Esophagus mucosa (tissue), 1 donor: Measurements from ENCODE around the gene LZTS2. TPM values are rescaled to one million over a fixed set of nuclear protein-coding genes. Genes with fewer than 3 reads are reported as not detected.

Experiments
- ATAC-seq: fragments of 200-7000 bp; cut with Tn5 transposase; one replicate; pipeline ENCODE4 v1.9.1; 2020
- total RNA-seq: library from RNA; stranded (reverse); gene quantifications from one replicate; pipeline ENCODE4 v1.2.4, GENCODE V29; 2023
- donor health status: DM: yes; HTN: yes; CAD: no.

LZTS2 gene
- total RNA-seq, 1 donor from 2014 or later = 23.0 TPM

DNA sequence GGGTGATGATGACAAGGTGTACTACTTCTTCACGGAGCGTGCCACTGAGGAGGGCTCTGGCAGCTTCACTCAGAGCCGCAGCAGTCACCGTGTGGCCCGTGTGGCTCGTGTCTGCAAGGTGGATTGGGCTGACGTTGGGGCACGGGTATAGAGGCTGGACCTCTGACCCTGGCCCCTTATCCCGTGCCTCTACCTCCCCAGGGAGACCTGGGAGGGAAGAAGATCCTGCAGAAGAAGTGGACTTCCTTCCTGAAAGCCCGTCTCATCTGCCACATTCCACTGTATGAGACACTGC, 20.8 kb upstream of the LZTS2 start:
- no peak for ATAC-seq

DNA sequence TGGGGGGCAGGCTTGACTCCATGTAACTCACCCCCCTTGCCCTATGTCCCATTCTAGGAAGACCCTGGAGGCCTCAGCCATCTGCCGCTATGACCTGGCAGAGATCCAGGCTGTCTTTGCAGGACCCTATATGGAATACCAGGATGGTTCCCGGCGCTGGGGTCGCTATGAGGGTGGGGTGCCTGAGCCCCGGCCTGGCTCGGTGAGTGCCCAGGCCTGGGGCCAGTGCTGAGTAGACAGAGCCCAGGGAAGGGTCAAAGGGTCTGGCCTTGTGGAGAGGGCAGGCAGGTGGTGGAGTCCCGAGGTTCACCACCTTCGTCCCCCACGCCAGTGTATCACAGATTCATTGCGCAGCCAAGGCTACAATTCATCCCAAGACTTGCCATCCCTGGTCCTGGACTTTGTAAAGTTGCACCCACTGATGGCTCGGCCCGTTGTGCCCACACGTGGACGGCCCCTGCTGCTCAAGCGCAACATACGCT, 19.8 kb upstream of the LZTS2 start:
- no peak for ATAC-seq

- no peak for ATAC-seq
These were observed 19.3 kb upstream of the LZTS2 start for GRCh38 chr10:100980311-100980710.

DNA sequence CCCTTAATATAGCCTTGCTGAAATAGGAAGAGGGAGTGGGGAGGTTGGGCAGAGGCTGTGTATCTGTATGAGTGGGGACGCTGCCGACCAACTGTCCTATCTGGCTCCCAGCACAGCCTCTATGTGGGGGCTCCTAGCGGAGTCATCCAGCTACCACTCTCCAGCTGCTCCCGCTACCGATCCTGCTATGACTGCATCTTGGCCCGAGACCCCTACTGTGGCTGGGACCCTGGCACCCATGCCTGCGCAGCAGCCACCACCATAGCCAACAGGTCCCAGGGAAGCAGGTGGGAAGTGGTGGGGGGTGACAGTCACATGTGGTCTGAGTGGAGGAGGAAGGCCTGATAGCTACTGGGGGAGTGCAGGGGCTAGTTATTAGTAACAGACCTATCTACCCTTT, 18.9 kb upstream of the LZTS2 start:
- ATAC-seq = no peak

DNA sequence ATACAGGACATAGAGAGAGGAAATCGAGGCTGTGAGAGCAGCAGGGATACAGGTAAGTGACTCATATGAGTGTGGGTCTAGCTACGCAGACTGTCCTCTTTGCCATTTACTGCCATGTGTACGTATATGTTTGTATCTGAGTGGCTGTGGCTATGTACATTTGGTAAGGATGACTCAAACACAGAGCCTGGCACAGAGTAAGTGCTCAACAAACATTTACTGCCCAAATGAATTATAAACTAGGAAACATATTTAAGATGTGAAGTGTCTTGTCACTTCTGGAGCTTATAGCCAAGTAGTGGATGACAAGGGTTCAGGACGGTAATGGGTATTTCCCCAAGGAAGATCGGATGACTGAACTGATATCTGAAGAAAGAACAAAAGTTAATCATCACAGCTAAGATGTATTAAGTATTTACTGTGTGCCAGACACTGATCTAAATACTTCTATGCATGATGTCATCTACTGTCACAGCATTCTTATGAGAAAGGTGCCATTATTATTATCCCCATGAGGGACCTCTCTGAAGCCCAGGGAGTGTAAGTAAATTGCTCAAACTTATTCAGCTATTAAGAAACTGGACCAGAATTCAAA, 18.3 kb upstream of the LZTS2 start:
- no peak for ATAC-seq

DNA sequence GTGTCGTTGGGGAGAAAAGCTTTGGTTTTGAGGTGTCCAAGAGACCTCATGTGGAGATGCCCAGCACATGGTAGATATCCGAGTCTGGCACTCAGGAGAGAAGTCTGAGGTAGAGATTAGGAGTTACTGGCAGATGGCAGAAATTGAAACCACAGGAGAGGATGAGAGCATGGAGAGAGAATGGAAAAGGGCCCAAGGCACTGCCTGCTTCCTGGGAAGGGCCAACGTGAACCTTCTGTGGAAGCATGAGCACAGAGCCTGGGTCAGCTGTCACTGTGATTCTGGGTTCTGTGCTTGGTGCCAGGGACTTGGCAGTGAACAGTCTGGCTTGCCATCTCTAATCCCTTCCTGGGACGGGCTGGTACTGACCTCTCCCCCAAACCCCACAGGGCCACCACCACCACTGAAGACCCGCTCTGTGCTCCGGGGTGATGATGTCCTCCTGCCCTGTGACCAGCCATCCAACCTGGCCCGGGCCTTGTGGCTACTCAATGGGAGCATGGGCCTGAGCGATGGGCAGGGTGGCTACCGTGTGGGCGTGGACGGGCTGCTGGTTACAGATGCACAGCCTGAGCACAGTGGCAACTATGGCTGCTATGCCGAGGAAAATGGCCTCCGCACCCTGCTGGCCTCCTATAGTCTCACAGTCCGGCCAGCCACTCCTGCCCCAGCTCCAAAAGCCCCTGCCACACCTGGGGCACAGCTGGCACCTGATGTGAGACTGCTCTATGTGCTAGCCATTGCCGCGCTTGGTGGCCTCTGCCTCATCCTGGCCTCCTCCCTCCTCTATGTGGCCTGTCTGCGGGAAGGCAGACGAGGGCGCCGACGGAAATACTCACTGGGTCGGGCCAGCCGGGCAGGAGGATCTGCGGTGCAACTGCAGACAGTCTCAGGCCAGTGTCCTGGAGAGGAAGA, 16.4 kb upstream of the LZTS2 start:
- ATAC-seq = no peak

DNA sequence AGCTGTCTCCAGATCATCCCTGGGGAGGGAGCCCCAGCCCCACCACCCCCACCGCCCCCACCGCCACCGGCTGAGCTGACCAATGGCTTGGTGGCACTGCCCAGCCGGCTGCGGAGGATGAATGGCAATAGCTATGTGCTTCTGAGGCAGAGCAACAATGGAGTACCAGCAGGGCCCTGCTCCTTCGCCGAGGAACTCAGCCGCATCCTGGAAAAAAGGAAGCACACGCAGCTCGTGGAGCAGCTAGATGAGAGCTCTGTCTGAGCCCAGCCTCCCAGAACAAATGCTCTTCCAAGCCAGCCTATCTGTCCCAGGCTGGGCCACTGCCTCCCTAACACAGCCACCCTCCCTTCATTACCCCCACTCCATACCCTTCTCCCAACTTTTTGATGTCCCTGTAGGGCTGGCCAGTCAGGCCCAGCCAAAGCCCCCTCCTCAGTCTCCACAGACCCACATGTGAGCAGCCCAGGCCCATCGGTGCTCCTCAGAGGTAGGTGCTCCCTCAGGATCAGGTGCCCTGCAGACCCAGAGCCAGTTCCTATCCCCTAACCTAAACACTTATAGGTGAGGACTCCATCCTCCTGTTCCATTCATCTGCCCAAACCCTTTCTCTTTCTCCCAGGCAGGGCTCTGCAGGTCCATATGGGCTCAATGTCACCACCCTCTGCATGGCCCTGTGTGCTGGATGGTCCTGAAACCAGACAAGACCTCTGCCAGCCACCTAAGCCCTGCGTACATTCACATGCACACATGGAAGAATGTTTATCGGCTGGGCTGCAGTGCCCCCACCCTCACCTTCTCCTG, 15.5 kb upstream of the LZTS2 start:
- ATAC-seq = no peak

- ATAC-seq = no peak
These were observed 14.9 kb upstream of the LZTS2 start for GRCh38 chr10:100984672-100985177.

GRCh38 chr10:100985336-100985735, 14.3 kb upstream of the LZTS2 start:
- no peak for ATAC-seq

DNA sequence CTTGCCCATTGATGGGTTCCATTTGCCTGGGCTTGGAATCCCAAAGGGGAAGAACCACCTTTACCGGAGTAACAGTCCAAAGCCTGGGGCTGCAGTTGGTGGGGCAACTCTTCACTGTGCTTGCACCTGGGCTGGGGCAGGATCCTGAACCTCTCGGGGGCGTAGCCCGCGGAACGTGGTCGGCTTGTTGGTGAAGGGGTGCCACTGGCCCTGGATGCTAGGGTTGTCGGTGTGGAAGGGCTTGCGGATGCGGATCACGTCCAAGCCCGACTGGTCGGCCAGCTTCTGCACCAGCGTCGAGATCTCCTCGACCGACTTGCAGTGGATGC, 13.0 kb upstream of the LZTS2 start:
- peak; percentile 5 for ATAC-seq

DNA sequence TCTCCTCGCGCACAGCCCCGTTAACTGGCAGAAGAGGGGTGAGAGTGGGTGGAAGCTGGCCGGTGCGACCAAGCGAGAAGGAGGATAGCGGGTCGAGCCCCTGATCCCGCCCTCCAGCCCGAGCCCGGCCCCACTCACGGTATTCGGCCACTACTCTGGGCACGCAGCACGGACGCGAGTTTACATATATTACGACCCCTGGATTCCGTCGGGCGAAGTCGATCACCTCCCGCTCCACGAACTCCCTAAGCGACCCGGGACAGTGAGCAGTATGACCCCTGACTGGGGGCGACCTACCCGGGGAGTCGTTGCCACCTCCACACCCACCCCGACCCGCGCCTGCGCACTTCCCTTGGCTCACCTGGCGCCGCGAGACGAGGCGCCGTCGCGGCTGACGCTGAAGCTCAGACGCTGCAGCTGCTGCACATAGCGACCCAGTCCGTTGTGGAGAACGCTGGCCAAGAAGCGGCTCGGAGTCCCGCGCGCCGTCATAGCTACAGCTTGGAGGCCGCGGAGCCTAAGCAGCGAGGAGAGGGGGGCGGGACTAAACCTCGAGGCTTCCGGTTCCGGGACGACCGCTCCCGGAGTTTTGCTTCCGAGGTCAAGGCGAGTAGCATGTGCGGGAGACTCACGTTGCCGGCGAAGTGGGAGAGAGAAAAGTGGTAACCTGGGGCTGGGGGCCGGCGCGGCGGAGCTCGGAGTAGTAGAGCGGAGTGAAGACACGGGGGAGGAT, 12.5 kb upstream of the LZTS2 start, which contains the start of the genes MRPL43 and TWNK:
MRPL43 (minus strand) TSS at position 546 of the 733 bp plus-strand sequence; CDS start at position 492, 54 bp downstream.
TWNK (plus strand) TSS at position 592 of the 733 bp plus-strand sequence. CDS start 668 bp downstream, outside the sequence.
- peak; percentile 84 for ATAC-seq

DNA sequence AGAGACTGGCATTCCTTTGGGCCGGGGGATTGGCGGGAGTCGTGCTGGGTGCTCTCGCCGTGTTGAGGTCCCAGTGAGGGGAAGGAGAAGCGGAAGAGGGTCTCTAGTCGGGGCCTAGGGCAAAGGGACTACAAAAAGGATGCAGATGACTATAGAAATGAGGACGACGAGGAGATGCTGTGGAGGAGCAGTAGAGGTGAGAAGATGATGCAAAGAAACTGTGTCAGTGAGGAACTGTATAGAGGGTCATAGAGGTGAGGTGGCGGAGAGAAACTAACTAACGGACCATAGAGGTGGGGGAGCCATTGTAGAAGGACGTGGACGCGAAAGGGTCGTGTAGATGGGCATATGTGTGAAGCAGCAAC, 11.9 kb upstream of the LZTS2 start:
- ATAC-seq = no peak

- no peak for ATAC-seq
These were observed 11.4 kb upstream of the LZTS2 start for GRCh38 chr10:100988166-100988565.

DNA sequence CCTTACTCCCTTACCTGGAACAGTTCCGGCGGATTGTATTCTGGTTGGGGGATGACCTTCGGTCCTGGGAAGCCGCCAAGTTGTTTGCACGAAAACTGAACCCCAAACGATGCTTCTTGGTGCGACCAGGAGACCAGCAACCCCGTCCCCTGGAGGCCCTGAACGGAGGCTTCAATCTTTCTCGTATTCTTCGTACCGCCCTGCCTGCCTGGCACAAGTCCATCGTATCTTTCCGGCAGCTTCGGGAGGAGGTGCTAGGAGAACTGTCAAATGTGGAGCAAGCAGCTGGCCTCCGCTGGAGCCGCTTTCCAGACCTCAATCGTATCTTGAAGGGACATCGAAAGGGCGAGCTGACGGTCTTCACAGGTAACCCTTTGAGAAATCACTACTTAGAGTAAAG, 10.5 kb upstream of the LZTS2 start:
- no peak for ATAC-seq

DNA sequence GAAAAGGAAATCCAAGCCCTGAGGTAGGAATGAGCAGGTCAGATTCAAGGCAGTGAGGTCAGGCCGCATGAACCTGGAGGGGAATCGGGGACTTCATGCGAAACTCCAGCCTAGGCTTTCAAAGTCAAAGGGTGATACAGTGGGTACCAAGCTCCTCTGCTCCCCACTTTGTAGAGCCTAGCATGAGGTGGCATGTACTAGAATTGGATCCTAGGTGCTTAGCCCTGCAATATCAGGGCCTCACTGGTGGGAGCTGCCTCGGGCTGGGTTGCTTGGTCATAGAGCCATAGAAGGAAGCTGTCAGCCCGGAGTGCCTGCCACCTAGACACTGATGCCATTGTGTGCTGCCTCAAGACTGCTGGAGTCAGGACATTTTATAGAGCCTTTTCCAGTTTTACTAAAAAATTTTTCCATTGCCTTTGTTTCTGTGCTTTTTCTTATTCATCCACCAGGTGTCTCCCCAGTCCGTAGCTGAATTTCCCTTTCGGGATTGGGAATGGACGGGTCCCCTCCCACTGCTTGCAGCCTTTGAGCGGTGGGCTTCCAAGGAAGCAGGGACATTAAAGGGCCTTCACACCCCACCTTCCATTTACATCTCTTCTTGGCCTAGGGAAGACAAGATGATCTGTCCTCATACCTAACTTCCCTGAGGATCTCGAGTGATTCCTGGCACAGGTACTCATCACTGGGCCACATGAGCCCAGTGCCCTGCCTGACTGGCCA, 5.5 kb upstream of the LZTS2 start:
- ATAC-seq = no peak

DNA sequence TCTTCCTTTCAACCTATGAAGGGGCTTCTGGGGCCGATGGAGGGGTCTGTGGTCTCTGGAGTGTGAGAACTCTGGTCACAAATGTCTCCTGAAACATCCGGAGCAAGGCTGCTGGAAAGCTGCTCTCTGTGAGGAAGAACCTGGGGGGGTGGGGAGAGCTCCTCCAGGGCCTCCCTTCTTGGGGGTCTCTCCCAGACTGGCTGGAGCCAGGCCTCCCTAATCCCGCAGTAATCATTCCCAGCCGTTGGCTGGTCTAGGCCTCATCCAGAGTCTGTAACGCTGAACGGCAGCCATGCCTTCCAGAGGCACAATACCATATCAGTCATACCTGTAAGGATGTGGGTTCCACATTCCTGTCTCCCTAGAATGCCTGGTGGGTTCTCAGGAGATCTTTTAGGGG, 4.4 kb upstream of the LZTS2 start:
- no peak for ATAC-seq

- peak; percentile 25 for ATAC-seq
These were observed 2.8 kb upstream of the LZTS2 start for GRCh38 chr10:100996678-100997359.

DNA sequence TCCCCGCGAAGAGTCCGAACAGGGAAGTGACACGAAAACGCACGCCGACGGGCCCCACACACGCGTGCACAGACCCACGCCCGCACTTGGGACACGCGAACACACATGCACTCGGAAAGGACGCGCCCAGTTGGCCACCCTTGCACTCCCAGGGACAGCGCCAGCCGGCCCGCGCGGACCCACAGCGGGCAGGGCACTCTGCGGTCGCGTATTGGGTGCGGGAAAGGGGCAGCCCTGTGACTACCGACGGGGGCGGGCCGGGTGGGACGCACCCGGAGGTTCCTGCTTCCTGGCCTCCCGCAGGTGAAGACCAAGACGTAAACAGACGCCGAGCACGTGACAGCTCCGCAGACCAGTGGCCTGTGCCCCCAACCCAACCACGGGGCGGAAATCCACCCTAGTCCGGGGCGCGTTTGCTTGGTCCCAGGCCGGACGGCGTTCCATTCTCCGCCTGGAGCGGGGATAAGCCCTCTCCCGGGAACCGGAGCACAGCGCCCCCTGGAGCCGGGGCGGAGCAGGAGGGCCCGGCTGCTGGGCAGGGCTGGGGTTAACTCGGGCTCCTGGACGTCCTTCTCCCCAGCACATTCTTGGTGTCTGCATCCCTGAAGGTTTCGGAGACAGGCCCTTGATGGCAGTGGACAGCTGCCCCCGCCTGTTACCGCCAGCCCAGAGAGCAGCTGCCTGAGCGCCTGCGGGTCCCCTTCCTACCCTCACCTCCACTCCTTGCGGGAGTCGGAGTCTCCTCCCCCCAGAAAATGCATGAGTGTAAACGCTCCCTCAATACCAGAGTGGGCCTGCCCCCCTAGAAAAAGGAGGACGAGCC, 2.0 kb upstream of the LZTS2 start:
- ATAC-seq = peak; percentile 60

GRCh38 chr10:100998183-100998990, 1.2 kb upstream of the LZTS2 start:
- ATAC-seq = peak; percentile 49
